ENCODE measurements around the gene GAPVD1.

GRCh38 chr9:125378778-125379177, 117.2 kb downstream of the GAPVD1 start:
- TF ChIP-seq FOXK2 (IDR thresholded peaks at IDR 0.05) (no peak), BHLHE40 (IDR thresholded peaks at IDR 0.05; ENCODE audit: borderline replicate concordance) (no peak), L3MBTL2 (conservative IDR thresholded peaks at IDR 0.05) (no peak), ZNF384 (IDR thresholded peaks at IDR 0.05) (no peak), SP1 (IDR thresholded peaks at IDR 0.05) (no peak), FOXM1 (IDR thresholded peaks at IDR 0.05; ENCODE audit: borderline replicate concordance) (no peak), ARNT (IDR thresholded peaks at IDR 0.05) (no peak), LEF1 (IDR thresholded peaks at IDR 0.05; ENCODE audit: borderline replicate concordance) (no peak), FOXA1 (IDR thresholded peaks at IDR 0.05) (no peak), NFRKB (IDR thresholded peaks at IDR 0.05) (no peak), CTBP1 (IDR thresholded peaks at IDR 0.05; ENCODE audit: borderline replicate concordance) (no peak), ELF4 (IDR thresholded peaks at IDR 0.05) (no peak), SUZ12 (IDR thresholded peaks at IDR 0.05) (no peak), TARDBP (IDR thresholded peaks at IDR 0.05) (no peak)

Measured in HEK293T (cell line).